A549 (cell line): ENCODE measurements around the gene TAAR5.

Source experiments
- BHLHE40 ChIP-seq: IDR thresholded peaks from 2 replicates; pipeline ENCODE4 v1.6.1; 2012; ENCODE audit warnings: low read depth, low read length, inconsistent platforms
- CEBPB ChIP-seq, 2 experiments: fragments of >200 bp in 1 of 2; sonication (Bioruptor Twin) in 1 of 2; formaldehyde crosslinking in 1 of 2; IDR thresholded peaks; 2 replicates each; pipeline ENCODE4 v1.6.1; 2012 to 2016
- CTCF ChIP-seq: fragments of >200 bp; sonication (Bioruptor Twin); formaldehyde crosslinking; IDR thresholded peaks from 3 replicates; pipeline ENCODE4 v1.5.1; 2016
- EHMT2 ChIP-seq: fragments of 200-600 bp; sonication (generic); IDR thresholded peaks from 2 replicates; pipeline ENCODE4 v1.6.1; 2016; ENCODE audit warnings: antibody characterized with exemption, low read depth, mild to moderate bottlenecking, moderate library complexity
- EP300 ChIP-seq, 2 experiments: fragments of >200 bp; sonication (Bioruptor Twin); formaldehyde crosslinking; IDR thresholded peaks; 2 replicates in 1 of 2; 3 replicates in 1 of 2; pipeline ENCODE4 v1.6.1; 2016 to 2017
- HDAC2 ChIP-seq: fragments of 200-600 bp; sonication (generic); IDR thresholded peaks from 2 replicates; pipeline ENCODE4 v1.6.1; 2016
- JUNB ChIP-seq: fragments of >200 bp; sonication (Bioruptor Twin); formaldehyde crosslinking; IDR thresholded peaks from 2 replicates; pipeline ENCODE4 v1.6.1; 2016
- MYC ChIP-seq: IDR thresholded peaks from 2 replicates; pipeline ENCODE4 v1.6.1; 2012; ENCODE audit warnings: mild to moderate bottlenecking, inconsistent platforms, low read length, improper control_type of control experiment, borderline replicate concordance
- PBX3 ChIP-seq: IDR thresholded peaks from 2 replicates; pipeline ENCODE4 v1.6.1; 2012
- POLR2A ChIP-seq: IDR thresholded peaks from 2 replicates; pipeline ENCODE4 v1.6.1; 2012; ENCODE audit warnings: mild to moderate bottlenecking, low read length
- POLR2AphosphoS2 ChIP-seq: conservative IDR thresholded peaks from 2 replicates; pipeline ENCODE4 v1.6.1; 2012; ENCODE audit warnings: low read length, improper control_type of control experiment, inconsistent platforms
- RNF2 ChIP-seq: fragments of 200-600 bp; sonication (generic); IDR thresholded peaks from 2 replicates; pipeline ENCODE4 v1.6.1; 2016; ENCODE audit warnings: low read depth, mild to moderate bottlenecking, antibody characterized with exemption, moderate library complexity, borderline replicate concordance
- SMC3 ChIP-seq: fragments of >200 bp; sonication (Bioruptor Twin); formaldehyde crosslinking; IDR thresholded peaks from 3 replicates; pipeline ENCODE4 v1.6.1; 2018; ENCODE audit warnings: inconsistent platforms

- TF ChIP-seq CTCF (no peak), POLR2A (no peak), PBX3 (no peak), EP300 (IDR thresholded peaks at IDR 0.05) (no peak), BHLHE40 (no peak), POLR2AphosphoS2 (no peak), HDAC2 (no peak), SMC3 (no peak), RNF2 (no peak), MYC (no peak), EHMT2 (no peak), CEBPB (IDR thresholded peaks at IDR 0.05) (no peak), JUNB (no peak)
Measured at GRCh38 chr6:132634796-132635195, 45.3 kb upstream of the TAAR5 start.
